Tibial artery (tissue), 4 donors: Measurements from ENCODE around the gene POLD1.

Source experiments
- DNase-seq, 2 donors: peaks; one replicate each; pipeline ENCODE4 v3.0.0-alpha.2; 2019
- H3K27ac ChIP-seq, 2 donors: fragments of 200-600 bp; sonication (generic) in 1 of 2; 1 replicate in 1 of 2; 2 replicates in 1 of 2; pipeline ENCODE4 v1.5.1; 2018 to 2019; ENCODE audit warnings: mild to moderate bottlenecking in 1 of 2
- H3K27me3 ChIP-seq, 2 donors: fragments of 200-600 bp; sonication (generic) in 1 of 2; one replicate each; pipeline versions ENCODE4 v1.5.1 to v1.6.0; 2016 to 2019
- H3K36me3 ChIP-seq, 3 donors: fragments of 200-600 bp; sonication (generic) in 2 of 3; one replicate each; pipeline ENCODE4 v1.5.1; 2016 to 2019; ENCODE audit warnings: mild to moderate bottlenecking in 2 of 3
- H3K4me1 ChIP-seq, 4 donors: fragments of 200-600 bp; sonication (generic) in 2 of 4; 1 replicate in 3 of 4; 2 replicates in 1 of 4; pipeline ENCODE4 v1.5.1; 2016 to 2019
- H3K4me3 ChIP-seq, 2 donors: fragments of 200-600 bp; sonication (generic) in 1 of 2; 1 replicate in 1 of 2; 2 replicates in 1 of 2; pipeline ENCODE4 v1.5.1; 2018 to 2019; ENCODE audit warnings: mild to moderate bottlenecking in 2 of 2
- H3K9me3 ChIP-seq, 3 donors: fragments of 200-600 bp; sonication (generic) in 1 of 3; one replicate each; pipeline ENCODE4 v1.5.1; 2016 to 2019
- CTCF ChIP-seq, 2 experiments: fragments of 200-600 bp in 1 of 2; fragments of 450-650 bp in 1 of 2; IDR thresholded peaks; one replicate each; pipeline ENCODE4 v1.5.1; 2017 to 2019; ENCODE audit warnings: antibody characterized with exemption in 2 of 2, mild to moderate bottlenecking in 1 of 2, moderate library complexity in 1 of 2
- intact Hi-C: fragments of 100-400 bp; cut with DNase I; formaldehyde crosslinking; loops from one replicate; pipeline ENCODE4 v1.15.0; 2023; ENCODE audit warnings: low total_unique reads

POLD1 gene

GRCh38 chr19:50461066-50461875 lies 77.1 kb downstream of the POLD1 start:
- Histone ChIP-seq H3K27me3 (peaks cover 0 to 88% of the 10 kb centered on the region in 2 donors), H3K27ac (no peak overlapping the region), H3K9me3 (no peaks in the 10 kb centered on the region), H3K36me3 (no peaks in the 10 kb centered on the region), H3K4me1 (no peaks in the 10 kb centered on the region), H3K4me3 (no peak overlapping the region)
- intact Hi-C loops = no loop called here
- TF ChIP-seq CTCF (IDR thresholded peaks at IDR 0.05) = peak; percentile 58 to 66
- DNase-seq = peak in 1 of 2 donors; percentile 58

- Histone ChIP-seq H3K4me3 (no peak overlapping the region), H3K36me3 (no peaks in the 10 kb centered on the region), H3K27ac (no peak overlapping the region), H3K27me3 (peaks cover 0 to 89% of the 10 kb centered on the region in 2 donors), H3K4me1 (no peaks in the 10 kb centered on the region), H3K9me3 (no peaks in the 10 kb centered on the region)
- intact Hi-C loops = no loop called here
- no peak for DNase-seq
- TF ChIP-seq CTCF (IDR thresholded peaks at IDR 0.05) = no peak
Measured at GRCh38 chr19:50462970-50463369, 78.8 kb downstream of the POLD1 start.

GRCh38 chr19:50464348-50464747 lies 80.2 kb downstream of the POLD1 start:
- Histone ChIP-seq H3K4me3 (no peak overlapping the region), H3K4me1 (no peaks in the 10 kb centered on the region), H3K27ac (no peak overlapping the region), H3K36me3 (no peaks in the 10 kb centered on the region), H3K9me3 (no peaks in the 10 kb centered on the region), H3K27me3 (peaks cover 0 to 80% of the 10 kb centered on the region in 2 donors)
- no peak for TF ChIP-seq CTCF (IDR thresholded peaks at IDR 0.05)
- intact Hi-C loops = no loop called here
- no peak for DNase-seq

GRCh38 chr19:50465000-50465399 lies 80.9 kb downstream of the POLD1 start:
- no peak overlapping the region for H3K27ac ChIP-seq
- no peak for TF ChIP-seq CTCF (IDR thresholded peaks at IDR 0.05)
- no peak for DNase-seq
- intact Hi-C loops = no loop called here
- no peak overlapping the region for H3K4me3 ChIP-seq
- no peaks in the 10 kb centered on the region for H3K4me1 ChIP-seq
- no peaks in the 10 kb centered on the region for H3K9me3 ChIP-seq
- no peaks in the 10 kb centered on the region for H3K36me3 ChIP-seq
- H3K27me3 ChIP-seq = peaks cover 0 to 78% of the 10 kb centered on the region in 2 donors

GRCh38 chr19:50465986-50466705 lies 82.0 kb downstream of the POLD1 start:
- no peak overlapping the region for H3K27ac ChIP-seq
- peaks cover 0 to 66% of the 10 kb centered on the region in 2 donors for H3K27me3 ChIP-seq
- H3K36me3 ChIP-seq = no peaks in the 10 kb centered on the region
- intact Hi-C loops = no loop called here
- H3K4me1 ChIP-seq = no peaks in the 10 kb centered on the region
- DNase-seq = no peak
- TF ChIP-seq CTCF (IDR thresholded peaks at IDR 0.05) = no peak
- no peaks in the 10 kb centered on the region for H3K9me3 ChIP-seq
- no peak overlapping the region for H3K4me3 ChIP-seq
